ENCODE data around the gene NHERF1. TPM values are rescaled to one million over a fixed set of nuclear protein-coding genes. Genes with fewer than 3 reads are reported as not detected.
A peak's percentile ranks its signal among the peaks of the same experiment; 100 is the strongest.

NHERF1 gene
- total RNA-seq, 4 donors from 2014 or later: 21.1 to 53.8 (median 42.0) TPM

DNA sequence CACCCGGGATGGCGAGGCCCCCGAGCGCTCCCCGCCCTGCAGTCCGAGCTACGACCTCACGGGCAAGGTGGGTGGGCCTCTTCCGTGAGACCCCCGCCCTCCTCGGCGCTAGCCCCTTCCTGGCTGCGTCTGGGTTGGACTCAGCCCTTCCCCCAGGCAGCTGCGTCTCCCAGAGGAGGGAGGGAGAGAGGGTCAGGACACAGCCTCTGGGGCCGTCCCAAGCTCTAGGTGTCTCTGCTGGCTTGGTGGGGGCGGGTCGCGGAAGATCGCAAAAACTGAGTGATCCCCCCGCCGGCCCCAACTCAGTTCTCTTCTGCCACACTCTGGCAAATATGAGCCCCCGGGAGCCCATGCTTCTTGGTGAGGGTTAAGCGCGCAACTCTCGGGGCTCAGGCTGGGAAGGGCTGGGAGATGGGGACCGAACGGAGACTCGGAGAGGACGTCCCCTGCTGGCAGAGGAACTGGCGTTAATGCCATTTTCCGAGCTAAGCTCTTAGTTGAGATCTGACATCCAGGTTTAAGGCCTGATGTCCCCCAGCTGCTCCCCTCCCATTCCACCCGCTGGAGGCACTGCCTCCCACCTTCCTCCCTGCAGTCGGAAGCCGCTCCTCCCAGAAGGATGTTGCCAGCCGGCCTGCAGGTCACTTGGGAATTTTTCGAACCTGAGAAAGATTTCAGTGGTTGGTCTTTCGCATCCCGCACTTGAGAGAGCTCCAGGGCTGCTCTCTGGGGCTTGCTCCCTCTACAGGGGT lies 11.0 kb upstream of the NHERF1 start:
- H3K27me3 ChIP-seq: peaks cover 74% of the 10 kb centered on the region
- no peak overlapping the region for H3K27ac ChIP-seq
- 8% methylated on average over 6 of the region's 38 CpGs for WGBS

DNA sequence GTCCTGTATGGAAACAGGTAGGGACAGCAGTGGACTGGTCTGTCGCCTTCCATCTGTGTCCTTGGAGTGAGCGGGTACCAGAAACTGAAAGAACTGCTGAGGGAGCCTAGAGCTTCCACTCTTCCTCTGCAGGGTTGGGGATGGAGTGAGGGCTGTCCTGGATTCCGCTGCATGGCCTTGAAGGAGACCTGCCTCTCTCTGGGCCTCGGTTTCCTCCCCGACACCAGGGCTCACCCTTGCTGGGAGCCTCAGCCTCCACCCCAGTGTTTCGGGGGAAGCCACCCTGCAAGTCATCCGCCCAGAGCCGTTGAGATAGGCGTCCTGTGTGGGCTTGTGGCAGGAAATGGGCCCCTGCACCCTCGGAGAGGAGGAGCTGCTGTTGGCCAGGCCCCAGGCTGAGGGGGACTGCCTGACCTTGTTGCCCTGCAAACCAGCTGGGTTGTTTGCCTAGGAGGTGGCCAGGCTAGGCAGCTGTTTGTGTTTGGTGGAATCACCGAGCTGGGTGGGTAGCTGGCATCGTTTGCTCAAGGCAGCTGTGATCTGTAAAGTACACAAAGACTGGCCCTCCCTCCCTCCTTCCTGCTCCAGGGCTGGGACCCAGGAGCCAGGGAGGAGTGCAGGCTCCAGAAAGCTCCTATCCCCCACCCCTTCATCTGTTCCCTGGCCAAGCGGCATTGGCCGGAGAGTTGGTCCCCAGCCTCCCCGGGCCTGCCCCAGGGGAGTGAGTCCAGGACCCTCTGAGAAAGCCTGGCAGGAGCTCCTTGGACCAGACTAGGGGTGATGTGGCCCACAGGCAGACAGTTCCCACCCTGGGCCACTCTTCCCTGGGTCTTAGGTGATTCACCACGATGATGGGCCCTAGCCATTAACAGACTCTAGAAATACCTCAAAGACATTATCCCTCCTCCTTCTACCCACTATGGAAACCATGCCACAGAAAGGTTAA lies 10.1 kb upstream of the NHERF1 start:
- Histone ChIP-seq H3K36me3 (no peaks in the 10 kb centered on the region), H3K4me3 (peak overlapping the region; percentile 43), H3K4me1 (peaks cover 31% of the 10 kb centered on the region), H3K9me3 (no peaks in the 10 kb centered on the region), H3K27me3 (peaks cover 74% of the 10 kb centered on the region), H3K27ac (no peak overlapping the region)
- WGBS: 31% methylated on average over 1 of the region's 16 CpGs
- TF ChIP-seq EP300 (IDR thresholded peaks at IDR 0.05): no peak
- no peak for DNase-seq (ENCODE audit: low spot score in 2 of 2)

More for the DNA sequence above, 11.0 kb upstream of the NHERF1 start:
- DNase-seq (ENCODE audit: low spot score in 2 of 2): no peak
- TF ChIP-seq, protein P1, sequence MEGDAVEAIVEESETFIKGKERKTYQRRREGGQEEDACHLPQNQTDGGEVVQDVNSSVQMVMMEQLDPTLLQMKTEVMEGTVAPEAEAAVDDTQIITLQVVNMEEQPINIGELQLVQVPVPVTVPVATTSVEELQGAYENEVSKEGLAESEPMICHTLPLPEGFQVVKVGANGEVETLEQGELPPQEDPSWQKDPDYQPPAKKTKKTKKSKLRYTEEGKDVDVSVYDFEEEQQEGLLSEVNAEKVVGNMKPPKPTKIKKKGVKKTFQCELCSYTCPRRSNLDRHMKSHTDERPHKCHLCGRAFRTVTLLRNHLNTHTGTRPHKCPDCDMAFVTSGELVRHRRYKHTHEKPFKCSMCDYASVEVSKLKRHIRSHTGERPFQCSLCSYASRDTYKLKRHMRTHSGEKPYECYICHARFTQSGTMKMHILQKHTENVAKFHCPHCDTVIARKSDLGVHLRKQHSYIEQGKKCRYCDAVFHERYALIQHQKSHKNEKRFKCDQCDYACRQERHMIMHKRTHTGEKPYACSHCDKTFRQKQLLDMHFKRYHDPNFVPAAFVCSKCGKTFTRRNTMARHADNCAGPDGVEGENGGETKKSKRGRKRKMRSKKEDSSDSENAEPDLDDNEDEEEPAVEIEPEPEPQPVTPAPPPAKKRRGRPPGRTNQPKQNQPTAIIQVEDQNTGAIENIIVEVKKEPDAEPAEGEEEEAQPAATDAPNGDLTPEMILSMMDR (IDR thresholded peaks at IDR 0.05): peak in 1 of 2 donors; percentile 7
- TF ChIP-seq POLR2AphosphoS5 (IDR thresholded peaks at IDR 0.05) (no peak), POLR2A (IDR thresholded peaks at IDR 0.05) (no peak)
- H3K4me1 ChIP-seq: peaks cover 31% of the 10 kb centered on the region
- H3K4me3 ChIP-seq: peak overlapping the region; percentile 43
- H3K36me3 ChIP-seq: no peaks in the 10 kb centered on the region
- no peaks in the 10 kb centered on the region for H3K9me3 ChIP-seq

DNA sequence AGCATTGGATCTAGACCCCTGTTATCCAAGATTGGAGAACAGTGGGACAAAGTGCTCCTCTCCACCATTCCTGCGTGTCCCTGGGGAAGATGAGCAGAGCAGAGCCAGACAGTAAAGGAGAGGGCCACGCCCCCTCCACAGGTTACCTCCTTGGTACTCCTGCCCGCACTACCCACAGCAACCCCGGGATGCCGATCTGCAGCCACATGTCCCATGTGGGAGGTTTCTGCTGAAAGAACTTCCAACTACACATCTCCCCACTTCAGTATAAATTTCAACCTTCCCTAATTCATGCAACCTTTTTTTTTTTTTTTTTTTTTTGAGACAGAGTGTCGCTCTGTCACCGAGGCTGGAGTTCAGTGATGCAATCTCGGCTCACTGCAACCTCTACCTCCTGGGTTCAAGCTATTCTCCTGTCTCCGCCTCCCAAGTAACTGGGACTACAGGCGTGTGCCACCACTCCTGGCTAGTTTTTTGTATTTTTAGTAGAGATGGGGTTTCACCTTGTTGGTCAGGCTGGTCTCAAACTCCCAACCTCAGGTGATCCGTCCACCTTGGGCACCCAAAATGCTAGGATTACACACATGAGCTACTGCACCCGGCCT lies 9.1 kb upstream of the NHERF1 start:
- Histone ChIP-seq H3K4me3 (no peak overlapping the region), H3K36me3 (no peaks in the 10 kb centered on the region), H3K27ac (no peak overlapping the region), H3K27me3 (peaks cover 71% of the 10 kb centered on the region), H3K4me1 (peaks cover 33% of the 10 kb centered on the region), H3K9me3 (no peaks in the 10 kb centered on the region)
- no peak for TF ChIP-seq EP300 (IDR thresholded peaks at IDR 0.05)
- TF ChIP-seq POLR2A (IDR thresholded peaks at IDR 0.05): no peak
- TF ChIP-seq, protein P1 (IDR thresholded peaks at IDR 0.05): no peak
- TF ChIP-seq POLR2AphosphoS5 (IDR thresholded peaks at IDR 0.05): no peak
- WGBS: 68% methylated on average over 12 of the region's 12 CpGs
- DNase-seq (ENCODE audit: low spot score in 2 of 2): no peak

DNA sequence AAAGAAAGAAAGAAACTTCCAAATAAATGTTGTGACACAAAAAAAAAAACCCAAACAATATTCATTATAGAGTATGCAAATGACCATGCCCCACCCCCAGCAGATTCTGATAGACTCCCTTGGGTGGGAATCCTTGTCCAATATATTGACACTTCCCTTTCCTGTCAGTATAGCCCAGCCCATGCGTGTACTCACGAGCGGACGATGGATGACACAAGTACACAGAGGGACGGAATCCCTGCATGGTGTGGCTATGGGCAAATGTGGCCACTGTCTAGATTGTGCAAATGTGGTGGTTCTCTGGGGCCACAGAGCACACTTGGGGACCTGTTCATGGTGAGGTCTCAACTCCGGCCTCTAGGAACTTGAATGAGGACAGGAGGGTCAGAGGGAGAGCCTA lies 8.3 kb upstream of the NHERF1 start:
- WGBS: 87% methylated on average over 6 of the region's 6 CpGs
- H3K27me3 ChIP-seq: peaks cover 71% of the 10 kb centered on the region

More for the DNA sequence above, 8.3 kb upstream of the NHERF1 start:
- Histone ChIP-seq H3K4me1 (peaks cover 41% of the 10 kb centered on the region), H3K27ac (no peak overlapping the region), H3K36me3 (no peaks in the 10 kb centered on the region), H3K4me3 (no peak overlapping the region), H3K9me3 (no peaks in the 10 kb centered on the region)
- TF ChIP-seq POLR2AphosphoS5 (IDR thresholded peaks at IDR 0.05): no peak
- TF ChIP-seq POLR2A (IDR thresholded peaks at IDR 0.05): no peak
- TF ChIP-seq, protein P1 (IDR thresholded peaks at IDR 0.05): no peak
- TF ChIP-seq EP300 (IDR thresholded peaks at IDR 0.05): no peak
- no peak for DNase-seq (ENCODE audit: low spot score in 2 of 2)

Data from suprapubic skin (tissue), 4 donors.